COLO668 (cell line): Measurements from ENCODE around the gene ABCA10.
"Not testable (repeated sequence)": the region's sequence is repeated elsewhere in the genome, so short reads cannot be mapped to it uniquely, and the experiment has no call there.

Experiments
- DNase-seq: peaks from one replicate; lab custom pipeline; 2025; ENCODE audit not compliant: unreplicated experiment; lab: John Stamatoyannopoulos, UW

The ABCA10 gene

GRCh38 chr17:69228018-69228417 is 606 bp downstream of the ABCA10 start:
- DNase-seq, result no peak

GRCh38 chr17:69227541-69227940 is 1.1 kb downstream of the ABCA10 start:
- no peak for DNase-seq

GRCh38 chr17:69223809-69224208 is 4.8 kb downstream of the ABCA10 start:
- DNase-seq, result no peak

- DNase-seq, result no peak
Measured at GRCh38 chr17:69222707-69223258, 5.8 kb downstream of the ABCA10 start.

- DNase-seq, result no peak
Measured at GRCh38 chr17:69220098-69220497, 8.5 kb downstream of the ABCA10 start.

- DNase-seq, result no peak
Measured at GRCh38 chr17:69218986-69219385, 9.6 kb downstream of the ABCA10 start.

GRCh38 chr17:69213059-69213813 is 15.4 kb downstream of the ABCA10 start:
- DNase-seq, result peak; percentile 1

GRCh38 chr17:69208640-69209039 is 20.0 kb downstream of the ABCA10 start:
- no peak for DNase-seq

GRCh38 chr17:69207151-69207550 is 21.5 kb downstream of the ABCA10 start:
- no peak for DNase-seq

GRCh38 chr17:69198238-69198637 is 30.4 kb downstream of the ABCA10 start:
- DNase-seq, result no peak

- DNase-seq, result not testable (repeated sequence)
Measured at GRCh38 chr17:69196105-69196653, 32.4 kb downstream of the ABCA10 start.

- no peak for DNase-seq
Measured at GRCh38 chr17:69192754-69193153, 35.9 kb downstream of the ABCA10 start.

GRCh38 chr17:69188796-69189195 is 39.8 kb downstream of the ABCA10 start:
- DNase-seq, result no peak

GRCh38 chr17:69188064-69188463 is 40.6 kb downstream of the ABCA10 start:
- DNase-seq, result no peak

- no peak for DNase-seq
Measured at GRCh38 chr17:69187294-69187693, 41.3 kb downstream of the ABCA10 start.

GRCh38 chr17:69179227-69179952 is 49.2 kb downstream of the ABCA10 start:
- DNase-seq, result no peak

GRCh38 chr17:69176457-69176795 is 52.2 kb downstream of the ABCA10 start:
- no peak for DNase-seq

GRCh38 chr17:69175625-69176456 is 52.8 kb downstream of the ABCA10 start:
- DNase-seq, result no peak

- no peak for DNase-seq
Measured at GRCh38 chr17:69175262-69175624, 53.4 kb downstream of the ABCA10 start.

- DNase-seq, result no peak
Measured at GRCh38 chr17:69173118-69173517, 55.5 kb downstream of the ABCA10 start.

- DNase-seq, result no peak
Measured at GRCh38 chr17:69170377-69170776, 58.2 kb downstream of the ABCA10 start.
